NCI-H146 treated with DMSO at 0.1 percent for 48 hours (cell line): ENCODE measurements around the gene PHPT1.
"Not testable (repeated sequence)": the region's sequence is repeated elsewhere in the genome, so short reads cannot be mapped to it uniquely, and the experiment has no call there.

Experiments
- DNase-seq: peaks from one replicate; lab custom pipeline; 2025; ENCODE audit not compliant: unreplicated experiment; lab: John Stamatoyannopoulos, UW

The PHPT1 gene

DNA sequence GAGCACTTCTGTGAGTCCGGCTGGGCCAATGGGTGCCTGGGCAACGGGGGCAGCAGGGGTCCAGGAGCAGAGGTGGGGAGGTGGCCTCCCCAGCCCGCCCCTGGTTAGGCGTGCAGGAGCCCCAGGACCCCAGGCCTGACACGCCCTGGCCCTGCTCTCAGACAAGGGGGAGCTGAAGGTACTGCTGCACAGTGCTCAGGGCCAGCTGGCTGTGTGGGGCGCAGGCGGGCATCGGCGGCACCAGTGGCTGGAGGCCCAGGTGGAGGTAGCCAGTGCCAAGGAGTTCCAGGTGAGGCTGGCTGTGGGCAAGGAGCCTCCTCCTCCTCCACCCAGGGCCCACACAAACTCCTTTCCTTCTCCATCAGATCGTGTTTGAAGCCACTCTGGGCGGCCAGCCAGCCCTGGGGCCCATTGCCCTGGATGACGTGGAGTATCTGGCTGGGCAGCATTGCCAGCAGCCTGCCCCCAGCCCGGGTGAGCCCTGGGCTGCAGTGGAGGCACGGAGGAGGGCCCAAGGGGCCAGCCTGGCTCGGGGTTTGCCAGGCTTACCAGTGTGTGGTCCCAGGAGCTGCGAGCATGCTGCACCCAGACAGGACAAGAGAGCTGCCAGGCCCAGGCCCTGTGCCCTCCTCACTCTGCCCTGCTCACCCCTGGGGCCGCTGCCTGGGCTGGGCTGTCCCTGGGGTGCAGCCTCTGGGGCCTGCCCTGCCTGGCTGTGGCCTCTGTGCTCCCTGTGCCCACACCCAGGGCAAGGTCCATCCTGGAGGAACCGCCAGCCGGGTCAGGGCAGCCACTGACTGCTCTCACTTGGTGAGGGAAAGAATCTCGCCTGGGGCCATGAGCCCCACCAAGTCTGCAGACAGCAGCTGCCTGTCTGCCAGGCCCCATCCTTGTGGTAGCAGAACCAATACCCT lies 9.9 kb downstream of the PHPT1 start:
- no peak for DNase-seq

DNA sequence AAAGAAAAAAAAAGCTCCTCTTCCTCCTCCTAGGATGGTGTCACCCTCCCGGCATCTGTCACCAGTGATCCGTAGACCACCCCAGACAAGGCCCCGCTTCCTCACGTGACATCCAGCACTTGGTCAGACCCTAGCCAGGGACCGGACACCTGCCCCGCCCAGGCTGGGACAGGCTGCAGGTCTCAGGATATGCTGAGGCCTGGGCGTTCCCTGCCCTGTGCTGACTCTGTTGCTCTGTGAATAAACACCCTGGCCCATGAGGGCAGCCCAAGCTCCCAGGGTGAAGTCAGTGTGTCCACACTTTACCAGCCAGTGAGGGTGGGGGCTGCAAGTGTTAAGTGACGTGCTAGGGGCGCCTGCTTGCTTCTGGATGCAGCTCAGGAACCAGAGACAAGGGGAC lies 11.3 kb downstream of the PHPT1 start:
- no peak for DNase-seq

DNA sequence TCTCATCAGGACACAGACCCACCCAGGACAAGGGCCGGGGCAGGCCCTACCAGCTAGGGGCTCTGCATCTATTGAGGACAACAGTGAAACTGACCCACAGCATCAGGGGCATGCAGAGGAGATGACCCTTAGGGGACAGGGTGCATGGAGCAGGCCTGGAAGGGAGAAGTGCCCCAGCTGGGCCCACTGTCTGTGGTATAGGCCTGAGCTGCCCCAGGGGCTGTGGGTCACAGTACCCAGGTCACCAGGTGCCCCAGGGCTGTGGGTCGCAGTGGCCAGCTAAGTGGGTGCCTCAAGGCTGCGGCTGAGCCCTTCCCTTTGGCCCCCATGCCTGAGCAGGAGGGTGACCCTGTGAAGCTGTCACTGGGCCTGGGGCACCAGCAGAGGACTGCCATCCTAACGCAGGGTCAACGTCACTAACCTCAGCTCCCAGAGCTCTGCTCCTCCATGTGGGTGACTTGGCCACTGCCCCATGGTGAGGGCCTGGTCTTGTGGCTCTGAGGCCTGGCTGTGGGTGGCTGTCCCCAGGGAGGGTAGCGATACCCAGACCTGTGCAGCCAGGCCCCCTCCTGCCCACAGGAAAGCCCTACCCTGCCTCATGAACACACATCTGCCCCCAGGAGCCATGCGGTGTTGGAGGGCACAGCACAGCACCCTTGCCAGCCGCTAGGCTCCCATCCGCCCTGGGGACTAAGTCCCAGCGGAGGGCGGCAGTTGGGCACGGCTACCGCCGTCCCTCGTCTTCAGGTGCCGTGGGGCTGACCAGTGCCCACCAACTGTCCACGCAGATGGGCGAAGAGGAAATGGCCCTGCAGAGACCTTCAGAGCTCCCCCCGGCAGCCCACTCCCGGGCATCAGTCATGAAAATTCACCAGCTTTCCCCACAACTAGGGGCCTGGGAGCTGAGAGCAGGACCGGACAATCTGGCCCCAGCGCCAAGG lies 12.0 kb downstream of the PHPT1 start:
- no peak for DNase-seq

DNA sequence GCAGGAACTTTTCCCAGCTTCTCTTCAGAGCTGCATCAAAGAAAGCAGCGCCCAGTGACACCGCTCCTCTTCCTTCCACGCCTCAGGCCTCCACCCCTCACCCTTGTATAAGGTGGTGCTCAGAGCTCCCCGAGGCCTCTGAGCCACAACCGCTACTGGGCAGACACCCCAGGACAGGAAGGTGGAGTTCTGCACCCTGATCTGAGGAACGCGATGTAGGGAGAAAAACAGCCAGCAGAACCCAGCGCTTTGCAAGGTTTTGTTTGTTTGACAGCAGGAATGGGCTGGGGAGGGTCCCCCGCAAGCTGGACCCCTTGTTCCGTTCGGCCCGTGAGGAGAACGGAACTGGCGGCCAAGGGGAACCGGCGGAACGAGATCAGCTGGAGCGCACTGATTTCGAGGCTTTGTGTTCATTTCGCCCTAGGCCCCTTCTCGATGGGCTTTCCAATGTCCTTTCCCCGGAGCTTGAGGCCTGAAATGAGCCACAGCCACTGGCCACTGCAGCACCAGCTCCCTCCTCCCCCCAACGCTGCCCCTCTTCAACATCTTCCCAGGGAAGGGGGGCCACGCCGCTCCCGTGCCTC lies 12.8 kb downstream of the PHPT1 start:
- DNase-seq, result no peak

DNA sequence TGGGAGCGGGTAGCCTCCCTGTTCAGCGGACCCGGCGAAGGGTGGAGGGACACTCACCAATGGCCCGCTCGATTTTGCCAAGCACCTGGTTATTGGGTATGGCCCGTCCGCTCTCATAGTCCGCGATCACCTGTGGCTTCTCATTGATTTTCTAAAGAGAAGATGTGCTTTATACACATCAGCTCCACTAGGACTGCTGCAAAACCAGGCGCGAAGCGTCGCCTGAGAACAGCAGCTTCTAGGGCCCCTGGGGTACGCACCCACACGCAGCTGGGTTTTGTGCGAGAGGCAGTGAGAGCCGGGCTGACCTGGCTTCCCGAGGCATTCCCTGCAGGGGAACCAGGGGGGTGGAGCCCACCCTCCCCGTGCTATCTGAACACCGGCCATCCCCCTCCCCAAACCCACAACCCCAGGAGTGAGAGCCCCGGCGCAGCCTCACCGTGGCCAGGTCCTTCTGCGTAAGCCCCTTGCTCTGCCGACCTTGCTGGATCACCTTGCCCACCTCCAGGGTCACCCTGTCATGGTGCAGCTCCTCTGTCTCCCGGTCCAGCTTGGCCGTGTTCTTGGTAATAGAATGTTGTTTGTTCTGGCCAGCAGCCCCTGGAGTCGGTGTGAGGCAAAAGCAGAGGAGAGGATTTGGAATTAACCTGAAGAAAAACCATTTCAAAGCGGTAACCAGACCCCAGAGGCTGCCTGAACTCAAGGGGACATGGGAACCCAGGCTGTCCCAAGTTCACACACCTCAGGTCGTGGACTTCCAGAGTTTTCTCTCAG lies 13.8 kb downstream of the PHPT1 start:
- DNase-seq, result no peak

DNA sequence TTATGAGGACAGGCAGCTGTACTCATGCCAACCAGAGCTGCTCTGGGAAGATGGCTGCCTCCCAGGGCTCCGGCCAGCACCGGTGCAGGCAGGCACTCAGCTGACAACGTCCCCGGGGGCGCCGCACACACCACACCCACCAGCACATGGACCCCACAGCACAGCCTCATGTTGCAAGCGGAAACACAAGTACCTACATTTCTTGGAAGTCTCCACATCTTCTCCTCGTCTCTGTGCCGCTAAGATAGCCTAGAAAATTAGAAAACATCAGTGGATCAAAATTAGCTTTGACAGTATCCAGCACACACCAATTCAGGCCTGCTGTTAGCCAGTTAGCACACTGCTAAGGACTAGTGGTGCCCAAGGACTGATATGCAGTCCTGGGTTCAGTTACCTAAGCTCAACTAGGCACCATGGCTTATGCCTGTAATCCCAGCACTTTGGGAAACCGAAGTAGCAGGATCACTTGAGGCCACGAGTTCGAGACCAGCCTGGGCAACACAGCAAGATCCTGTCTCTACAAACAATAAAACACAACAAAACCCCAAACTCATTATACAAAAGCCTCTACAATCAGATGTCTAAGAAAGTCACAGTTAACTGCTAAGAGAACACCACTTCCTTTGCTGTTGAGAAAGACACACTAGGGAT lies 14.5 kb downstream of the PHPT1 start:
- no peak for DNase-seq

DNA sequence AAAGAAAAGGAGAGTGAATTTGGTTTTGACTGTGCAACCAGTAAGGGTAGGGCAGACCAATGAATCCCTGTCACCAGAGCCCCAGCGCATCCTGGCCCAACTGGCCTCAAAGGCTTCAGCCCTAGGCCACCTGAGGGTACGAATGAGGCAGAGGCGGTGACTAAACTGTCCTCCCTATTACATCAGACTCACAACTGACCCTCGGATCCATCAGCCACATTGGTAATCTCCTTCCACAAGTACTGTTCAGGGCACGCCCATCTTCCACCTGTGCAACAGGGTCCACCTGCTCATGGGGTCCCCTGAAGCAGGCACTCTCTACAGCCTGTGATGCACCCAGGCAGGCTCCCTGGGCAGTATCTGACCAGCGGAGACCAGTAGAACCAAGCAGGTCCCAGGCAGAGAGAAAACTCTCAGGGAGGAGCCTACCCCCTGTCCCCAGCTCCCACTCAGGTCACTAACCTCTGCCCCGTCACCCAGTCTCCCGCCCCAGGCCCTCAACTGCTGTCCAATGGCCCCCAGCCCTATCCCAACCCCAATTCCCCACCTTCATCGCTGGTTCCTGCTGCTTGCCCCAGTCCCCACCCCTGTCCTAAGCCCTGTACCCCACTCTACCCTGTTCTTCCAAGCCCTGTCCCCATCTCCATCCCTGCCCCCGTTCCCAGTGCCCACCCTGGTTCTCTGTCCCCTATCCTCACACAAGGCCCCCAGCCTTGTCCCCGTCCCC lies 16.0 kb downstream of the PHPT1 start:
- no peak for DNase-seq

DNA sequence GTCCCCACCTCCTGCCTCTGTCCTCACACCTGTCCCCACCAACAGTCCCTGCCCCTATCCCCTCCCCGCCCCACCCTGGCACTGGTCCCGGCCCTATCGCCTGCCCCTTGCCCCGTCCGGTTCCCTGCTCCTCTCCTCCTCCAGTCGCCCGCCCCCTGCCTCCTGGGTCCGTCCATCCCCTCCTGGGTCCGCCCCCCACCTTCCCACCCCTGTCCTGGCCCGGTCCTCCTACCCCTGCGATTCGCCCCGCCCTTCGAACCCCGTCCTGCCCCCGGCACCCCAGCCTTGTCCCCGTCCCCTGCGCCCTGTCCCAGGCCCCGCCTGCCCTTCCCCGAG lies 16.5 kb downstream of the PHPT1 start:
- no peak for DNase-seq

DNA sequence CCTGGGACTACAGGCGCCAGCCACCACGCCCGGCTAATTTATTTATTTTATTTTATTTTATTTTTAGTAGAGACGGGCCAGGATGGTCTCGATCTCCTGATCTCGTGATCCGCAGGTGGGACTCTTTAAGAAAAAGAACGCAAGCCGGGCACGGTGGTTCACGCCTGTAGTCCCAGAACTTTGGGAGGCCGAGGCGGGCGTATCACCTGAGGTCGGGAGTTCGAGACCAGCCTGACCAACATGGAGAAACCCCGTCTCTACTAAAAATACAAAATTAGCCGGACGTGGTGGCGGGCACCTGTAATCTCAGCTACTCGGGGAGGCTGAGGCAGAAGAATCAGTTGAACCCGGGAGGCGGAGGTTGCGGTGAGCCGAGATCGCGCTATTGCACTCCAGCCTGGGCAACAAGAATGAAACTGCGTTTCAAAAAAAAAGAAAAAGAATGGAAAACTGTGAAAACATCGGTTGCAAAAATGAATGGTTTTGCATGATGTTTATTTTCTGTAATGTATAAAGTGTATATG lies 17.8 kb downstream of the PHPT1 start:
- DNase-seq, result not testable (repeated sequence)

DNA sequence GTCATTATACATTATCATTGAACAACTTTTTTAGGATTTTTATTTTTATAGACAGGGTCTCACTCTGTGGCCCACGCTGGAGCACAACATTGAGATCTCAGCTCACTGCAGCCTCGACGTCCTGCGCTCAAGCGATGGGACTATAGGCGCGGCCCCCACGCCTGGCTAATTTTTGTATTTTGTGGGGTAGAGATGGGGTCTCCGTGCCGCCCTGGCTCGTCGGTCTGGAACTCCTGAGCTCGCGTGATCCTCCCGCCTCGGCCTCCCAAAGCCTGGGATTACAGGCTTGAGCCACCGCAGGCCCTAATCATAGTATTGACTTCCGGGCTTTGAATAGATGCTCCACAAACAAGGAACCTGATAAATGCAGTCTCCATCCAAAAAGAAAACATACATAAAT lies 18.3 kb downstream of the PHPT1 start:
- no peak for DNase-seq

DNA sequence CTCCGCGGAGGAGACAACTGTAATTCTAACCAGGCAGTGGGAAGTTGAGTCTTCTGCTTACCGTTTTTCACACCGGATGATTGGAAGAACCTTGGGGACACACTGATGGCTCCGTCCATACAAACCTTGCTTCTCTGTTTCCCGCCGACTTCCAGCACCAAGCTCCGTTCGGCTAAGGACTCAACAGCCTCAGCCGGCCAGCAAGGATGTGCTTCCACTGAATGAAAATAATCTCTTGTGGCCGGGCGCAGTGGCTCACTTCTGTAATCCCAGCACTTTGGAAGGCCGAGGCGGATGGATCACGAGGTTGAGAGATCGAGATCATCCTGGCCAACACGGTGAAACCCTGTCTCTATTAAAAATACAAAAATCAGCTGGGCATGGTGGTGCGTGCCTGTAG lies 18.7 kb downstream of the PHPT1 start:
- DNase-seq, result no peak

DNA sequence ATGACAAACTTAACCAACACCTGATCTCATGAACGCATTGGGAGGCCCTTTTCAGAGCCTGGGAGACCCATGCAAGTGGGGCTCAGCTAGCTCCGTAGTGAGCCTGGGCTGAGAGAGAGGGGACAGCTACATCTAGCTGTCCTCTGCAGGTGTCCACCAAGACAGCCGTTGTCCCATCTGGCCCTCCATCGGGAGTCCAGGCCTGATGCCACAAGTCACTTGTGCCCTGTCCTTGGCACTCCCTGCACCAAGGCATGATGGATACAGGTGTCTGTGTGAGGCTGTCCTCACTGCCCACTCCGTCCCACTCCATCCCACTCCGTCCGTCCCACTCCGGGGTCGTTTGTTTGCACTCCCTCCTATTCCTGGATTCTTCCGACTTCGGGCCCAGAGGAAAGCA lies 19.4 kb downstream of the PHPT1 start:
- no peak for DNase-seq

DNA sequence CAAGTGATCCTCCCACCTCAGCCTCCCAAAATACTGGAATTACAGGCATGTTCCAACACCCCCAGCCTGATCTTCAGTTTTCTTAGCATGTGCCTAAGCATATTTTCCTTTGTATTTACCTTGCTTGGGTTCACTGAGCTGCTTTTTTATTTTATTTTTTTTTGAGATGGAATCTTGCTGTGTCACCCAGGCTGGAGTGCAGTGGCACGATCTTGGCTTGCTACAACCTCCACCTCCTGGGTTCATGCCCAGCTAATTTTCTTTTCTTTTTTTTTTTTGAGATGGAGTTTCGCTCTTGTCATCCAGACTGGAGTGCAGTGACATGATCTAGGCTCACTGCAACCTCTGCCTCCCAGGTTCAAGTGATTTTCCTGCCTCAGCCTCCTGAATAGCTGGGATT lies 20.4 kb downstream of the PHPT1 start:
- DNase-seq, result not testable (repeated sequence)

DNA sequence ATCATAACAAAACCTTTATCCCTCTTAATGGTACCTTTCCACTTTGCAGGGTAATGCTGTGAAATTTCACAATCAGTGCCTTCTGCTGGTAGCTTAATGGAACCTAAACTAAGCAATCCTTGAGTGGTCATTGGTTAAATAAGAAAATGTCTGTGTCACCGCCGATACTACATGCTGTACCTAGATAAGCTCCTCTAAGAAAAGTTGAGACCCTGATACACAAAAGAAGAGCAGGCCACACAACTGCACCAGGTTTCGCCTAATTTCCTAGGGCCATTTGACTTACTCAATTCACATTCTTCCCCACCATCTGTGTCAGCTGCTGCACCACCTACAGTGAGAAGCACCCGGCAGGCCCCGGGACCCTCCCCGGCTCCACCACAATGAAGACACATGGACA lies 25.9 kb downstream of the PHPT1 start:
- DNase-seq, result no peak

DNA sequence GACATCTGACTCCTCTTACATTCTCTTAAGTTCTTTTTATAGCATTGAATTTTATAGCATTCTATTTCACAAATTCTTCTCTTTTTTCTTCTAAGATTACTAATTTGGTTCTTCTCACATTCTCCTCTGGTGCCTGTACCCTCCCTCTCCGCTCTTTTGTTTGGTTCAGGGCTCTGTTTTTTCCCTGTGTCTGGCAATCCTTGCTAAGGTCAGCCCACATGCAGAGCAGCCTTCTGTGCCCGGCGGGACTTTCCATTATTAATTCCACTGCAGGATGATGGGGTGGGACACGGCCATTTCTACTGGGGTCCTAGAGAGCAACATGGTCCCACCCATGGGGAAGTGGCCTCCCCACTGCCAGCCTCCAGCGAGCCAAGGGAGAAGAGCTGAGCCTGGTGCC lies 27.3 kb downstream of the PHPT1 start:
- DNase-seq, result no peak

DNA sequence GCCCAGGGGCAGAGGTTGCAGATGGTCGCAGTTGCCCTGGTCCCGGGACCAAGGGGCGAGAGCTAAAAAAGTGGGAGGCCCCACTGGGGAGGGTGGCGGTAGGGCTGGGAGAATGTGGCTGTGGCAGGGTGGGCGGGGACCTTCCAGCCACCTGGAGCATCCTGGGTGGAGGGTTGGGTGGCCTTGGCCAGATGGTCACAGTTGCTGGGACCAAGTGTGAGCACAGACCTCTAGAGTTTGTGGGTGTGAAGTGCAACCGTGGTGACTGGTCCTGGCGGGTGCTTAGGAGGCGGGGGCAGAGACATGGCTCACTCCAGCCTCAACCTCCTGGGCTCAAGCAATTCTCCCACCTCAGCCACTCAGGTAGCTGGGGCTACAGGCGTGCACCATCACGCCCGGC lies 31.4 kb downstream of the PHPT1 start:
- no peak for DNase-seq

DNA sequence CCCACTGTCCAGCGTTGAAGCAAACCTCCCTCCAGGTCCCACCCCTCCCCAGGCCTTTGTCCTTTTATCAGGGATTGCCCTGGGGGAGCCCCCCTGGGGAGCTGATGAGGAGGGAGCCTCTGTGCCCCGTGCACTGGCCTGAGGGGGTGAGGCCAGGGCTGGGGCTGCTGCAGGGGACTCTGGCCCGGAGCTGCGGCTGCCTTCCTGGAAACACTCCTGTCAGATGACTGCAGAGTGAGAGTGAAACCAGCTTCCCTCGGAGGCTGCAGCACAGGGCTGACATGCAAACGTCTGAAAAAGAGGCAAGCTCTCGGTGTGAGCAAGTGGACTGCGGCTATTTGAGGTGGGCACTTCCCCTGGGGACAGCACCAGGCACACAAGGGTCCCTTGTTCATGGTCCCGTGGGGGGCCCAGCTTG lies 32.5 kb downstream of the PHPT1 start:
- peak; percentile 32 for DNase-seq

DNA sequence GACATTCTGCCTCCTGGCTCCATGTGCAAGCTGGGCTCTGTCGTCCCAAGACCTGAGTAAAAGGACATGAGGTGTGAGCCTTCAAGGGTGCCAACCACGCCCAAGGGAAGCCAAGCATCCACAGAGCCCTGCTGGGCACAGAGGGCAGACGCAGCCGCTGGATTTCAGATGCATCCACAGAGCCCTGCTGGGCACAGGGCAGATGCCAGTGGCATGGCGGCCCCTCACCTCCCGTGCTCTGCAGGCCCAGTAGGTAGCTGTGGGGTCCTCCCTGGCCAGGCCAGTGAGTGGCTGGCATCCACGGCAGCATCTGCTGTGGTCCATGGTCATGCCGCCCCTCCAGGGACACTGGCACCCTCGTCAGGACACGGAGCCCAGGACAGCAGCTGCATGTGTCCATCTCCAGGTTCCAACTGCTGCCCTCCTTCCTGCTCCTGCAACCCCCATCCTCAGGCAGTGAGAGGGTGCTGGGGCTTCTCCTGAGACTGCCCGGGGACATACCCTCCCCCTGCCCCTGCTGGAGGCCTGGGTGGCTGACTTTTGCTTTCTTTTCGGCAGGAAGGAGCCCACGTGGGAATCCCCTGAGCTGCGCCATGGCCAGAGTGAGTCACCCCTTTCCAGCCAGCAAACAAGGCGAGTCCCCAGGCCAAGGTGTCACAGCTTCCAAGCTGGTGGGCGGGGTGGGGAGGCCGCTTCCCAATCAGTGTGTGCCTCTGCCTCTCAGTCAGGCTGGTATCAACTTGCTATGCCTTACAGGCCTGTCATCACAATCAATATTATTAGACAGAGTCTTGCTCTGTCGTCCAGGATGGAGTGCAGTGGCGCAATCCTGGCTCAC lies 33.1 kb downstream of the PHPT1 start:
- no peak for DNase-seq

DNA sequence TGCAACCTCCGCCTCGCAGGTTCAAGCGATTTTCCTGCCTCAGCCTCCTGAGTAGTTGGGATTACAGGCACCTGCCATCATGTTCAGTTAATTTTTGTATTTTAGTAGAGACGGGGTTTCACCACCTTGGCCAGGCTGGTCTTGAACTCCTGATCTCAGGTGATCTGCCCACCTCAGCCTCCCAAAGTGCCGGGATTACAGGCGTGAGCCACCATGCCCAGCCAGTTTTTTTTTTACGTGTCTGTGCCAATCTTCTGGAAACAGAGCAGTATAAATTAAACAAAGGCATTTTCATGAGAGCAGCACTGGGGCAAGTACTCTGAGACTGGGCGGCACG lies 33.7 kb downstream of the PHPT1 start:
- DNase-seq, result not testable (repeated sequence)
